HG03045 (cell line): ENCODE data around the gene FBH1.
"Not testable (repeated sequence)": the region's sequence is repeated elsewhere in the genome, so short reads cannot be mapped to it uniquely, and the experiment has no call there.

ENCODE experiments used
- ATAC-seq: cut with Tn5 transposase; IDR thresholded peaks from one replicate; pipeline ENCODE4 v1.9.1; 2021; ENCODE audit warnings: mild to moderate bottlenecking, moderate library complexity; ENCODE audit not compliant: unreplicated experiment

FBH1 gene

DNA sequence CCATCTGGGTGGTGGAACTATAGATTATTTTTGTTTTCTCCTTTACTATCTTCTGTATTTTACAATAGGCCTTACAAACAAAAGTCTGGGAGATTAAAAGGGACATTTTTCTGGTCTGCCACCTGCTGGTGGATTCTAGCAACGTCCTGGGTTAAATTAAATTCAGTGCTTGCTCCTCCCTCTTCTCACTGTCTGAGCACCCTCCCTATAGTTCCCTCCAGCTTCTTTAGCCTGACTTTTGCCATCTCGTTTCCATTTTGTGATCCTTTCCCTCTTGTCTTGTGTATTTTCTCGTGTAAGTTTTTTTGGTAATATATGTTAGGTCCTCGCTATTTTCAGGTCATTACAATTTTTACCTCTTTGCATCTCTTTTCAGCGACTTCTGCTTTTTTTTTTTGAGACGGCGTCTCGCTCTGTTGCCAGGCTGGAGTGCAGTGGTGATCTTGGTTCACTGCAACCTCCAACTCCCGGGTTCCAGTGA lies 16.5 kb upstream of the FBH1 start:
- ATAC-seq: no peak

DNA sequence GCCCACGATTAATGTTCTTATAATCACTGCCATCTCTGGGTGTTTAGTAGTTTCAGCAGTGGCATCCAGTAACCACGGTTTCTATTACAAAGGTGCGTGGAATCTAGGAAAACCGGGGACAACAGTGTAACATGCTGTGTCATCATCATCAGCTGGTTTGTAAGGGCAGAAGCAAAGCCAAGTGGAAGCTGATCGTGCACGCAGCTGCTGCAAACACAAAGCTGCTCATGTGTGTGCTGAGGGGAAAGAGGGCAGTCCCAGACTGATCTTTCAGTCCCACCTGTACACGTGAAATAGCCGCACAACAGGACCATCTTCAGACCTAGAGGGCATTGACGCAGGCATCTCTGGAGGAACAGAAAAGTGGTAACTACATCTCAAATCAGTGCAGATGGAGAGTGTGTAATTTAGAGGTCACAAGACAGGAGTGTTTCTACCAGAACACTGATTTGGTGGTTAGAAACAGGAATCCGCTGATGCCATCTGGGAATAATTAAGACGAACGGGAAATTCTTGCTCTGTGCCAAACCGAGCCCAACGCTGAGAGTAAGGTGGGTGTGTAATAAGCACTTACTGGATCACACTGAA lies 13.8 kb upstream of the FBH1 start:
- no peak for ATAC-seq

GRCh38 chr10:5877041-5877440 lies 13.0 kb upstream of the FBH1 start:
- not testable (repeated sequence) for ATAC-seq

DNA sequence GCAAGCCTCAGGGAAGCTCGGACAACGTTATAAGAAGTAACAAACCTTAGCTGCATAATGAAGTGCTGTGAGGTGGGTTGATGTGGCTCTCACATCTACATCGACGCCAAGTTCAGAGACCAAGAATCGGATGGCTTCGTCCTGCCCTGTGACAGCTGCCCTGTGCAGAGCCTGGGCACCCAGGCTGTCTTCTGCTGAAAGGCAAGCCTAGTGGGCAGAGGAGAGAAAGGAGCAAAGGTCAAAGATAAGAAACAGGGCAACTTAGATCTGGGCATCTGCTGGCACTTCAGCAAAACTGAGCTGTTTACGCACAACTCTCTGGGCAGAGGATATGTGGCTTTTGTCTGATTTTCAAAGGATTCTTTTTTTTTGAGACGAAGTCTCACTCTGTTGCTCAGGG lies 7.1 kb upstream of the FBH1 start:
- no peak for ATAC-seq

DNA sequence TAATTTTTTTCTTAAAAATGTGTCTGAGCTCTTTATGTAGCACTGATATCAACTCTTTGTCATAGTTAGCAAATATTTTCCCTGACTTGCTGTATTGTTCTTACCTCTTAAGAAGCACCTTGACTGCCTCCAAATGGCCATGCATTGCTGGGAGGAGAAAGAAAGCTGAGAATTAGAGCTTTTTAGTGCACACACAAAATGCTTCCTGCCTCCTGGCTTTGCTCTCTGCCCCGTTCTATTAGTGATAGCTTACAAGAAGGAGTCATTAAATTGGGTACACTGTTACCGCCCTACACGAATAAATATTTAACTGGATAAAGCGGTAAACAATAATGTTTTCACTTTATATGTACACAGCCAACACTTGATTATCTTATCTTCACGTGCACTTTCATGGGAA lies 4.4 kb upstream of the FBH1 start:
- no peak for ATAC-seq

GRCh38 chr10:5887029-5887428 lies 3.0 kb upstream of the FBH1 start:
- ATAC-seq: no peak

DNA sequence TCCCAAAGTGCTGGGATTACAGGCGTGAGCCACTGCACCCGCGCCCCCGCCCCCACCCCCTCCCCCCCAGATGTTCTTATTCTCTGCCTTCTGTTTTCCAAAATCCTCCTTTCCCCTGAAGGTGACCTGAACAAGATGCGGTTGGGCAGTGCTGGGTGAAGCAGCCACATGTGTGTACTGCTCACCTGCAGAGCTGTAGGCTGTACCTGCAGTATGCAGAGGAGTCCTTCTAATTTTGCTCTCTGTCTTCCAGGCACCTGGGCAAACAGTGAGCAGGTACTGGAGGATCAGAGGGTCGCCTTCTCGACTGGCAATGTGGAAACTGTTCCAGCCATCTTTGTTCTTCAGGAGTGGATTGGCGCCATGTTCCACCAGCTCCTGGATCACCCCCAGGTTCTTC lies 2.4 kb upstream of the FBH1 start:
- no peak for ATAC-seq

DNA sequence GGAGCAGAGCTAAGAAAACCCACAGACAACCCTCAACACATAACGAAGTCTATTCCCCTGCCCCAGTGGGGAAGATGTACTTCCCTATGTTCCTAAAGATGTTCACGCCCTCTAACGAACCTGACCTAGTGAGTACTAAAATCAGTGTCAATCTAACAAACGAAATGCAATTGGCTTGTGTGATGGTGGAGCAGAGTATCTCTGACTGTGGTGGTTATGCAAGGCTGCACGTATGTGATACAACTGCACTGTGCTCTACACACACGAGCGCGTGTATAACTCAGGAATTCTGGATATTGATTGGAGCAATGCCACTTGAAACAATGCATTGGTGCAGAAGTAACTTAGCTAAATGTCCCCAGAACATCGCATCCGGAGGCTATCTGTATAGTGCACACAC lies 1.7 kb upstream of the FBH1 start:
- ATAC-seq: no peak

DNA sequence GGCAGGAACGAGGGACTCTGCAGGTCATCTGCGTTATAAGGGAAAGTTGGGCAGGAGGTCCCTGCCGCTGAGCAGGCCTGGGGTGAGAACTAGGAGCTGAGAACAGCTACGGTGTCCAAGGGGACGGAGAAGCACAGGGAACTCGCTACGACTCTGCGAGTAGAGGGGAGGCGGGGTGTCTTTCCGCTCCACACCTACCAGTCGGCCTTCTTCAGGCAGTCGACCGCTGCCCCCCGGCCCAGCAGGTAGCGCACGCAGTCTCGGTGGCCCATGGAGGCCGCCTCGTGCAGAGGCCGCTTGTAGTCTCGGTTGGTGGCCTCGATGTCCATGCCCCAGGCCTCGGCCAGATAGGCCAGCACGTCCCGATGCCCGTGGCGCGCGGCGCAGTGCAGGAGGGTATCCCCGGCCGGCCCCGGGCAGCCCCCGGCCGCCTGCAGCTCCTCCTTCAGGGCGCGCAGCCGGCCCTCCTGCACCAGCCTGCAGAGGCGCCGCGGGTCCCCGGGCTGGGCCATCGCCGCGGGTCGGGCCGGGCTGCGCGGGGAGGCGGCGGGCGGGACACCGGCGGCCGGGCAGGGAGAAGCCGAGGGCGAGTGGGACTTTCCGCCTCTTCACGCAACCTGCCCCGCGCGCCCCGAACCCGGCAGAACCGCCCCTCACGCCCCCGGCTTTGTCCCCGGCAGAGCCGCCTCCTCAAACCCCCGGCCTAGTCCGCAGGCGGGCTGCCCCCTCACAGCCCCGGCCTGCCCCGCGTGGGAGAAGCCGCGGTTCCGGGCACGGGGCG lies 1.0 kb upstream of the FBH1 start:
- ATAC-seq: peak; percentile 35

DNA sequence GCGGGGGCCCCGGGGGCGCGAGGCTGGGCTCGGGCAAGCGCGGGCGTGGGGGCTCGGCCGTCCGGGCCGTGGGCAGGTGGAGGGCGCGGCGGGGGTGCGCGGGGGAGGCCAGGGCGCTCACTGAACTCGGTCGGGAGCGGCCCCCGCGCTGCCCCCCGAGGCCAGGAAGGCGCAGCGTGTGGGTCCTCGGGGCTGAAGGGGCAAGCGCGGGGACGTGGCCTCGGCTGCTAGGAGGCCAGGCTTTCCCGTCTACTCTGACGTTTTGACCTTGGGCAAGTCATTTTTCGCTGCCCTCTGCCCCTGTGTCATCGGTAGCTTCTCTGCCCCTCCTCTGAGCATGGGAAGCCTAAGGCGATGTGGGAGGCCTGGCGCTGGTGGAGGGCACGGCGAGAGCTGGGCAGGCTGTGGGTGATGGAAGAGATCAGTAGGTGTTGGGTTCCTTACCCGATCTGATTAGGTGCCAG lies 441 bp downstream of the FBH1 start:
- ATAC-seq: peak; percentile 4

GRCh38 chr10:5891009-5891408 lies 966 bp downstream of the FBH1 start:
- no peak for ATAC-seq

- no peak for ATAC-seq
These were observed 2.0 kb downstream of the FBH1 start for GRCh38 chr10:5892007-5892406.

GRCh38 chr10:5893321-5893720 lies 3.3 kb downstream of the FBH1 start:
- ATAC-seq: no peak

GRCh38 chr10:5894403-5894802 lies 4.4 kb downstream of the FBH1 start:
- no peak for ATAC-seq

DNA sequence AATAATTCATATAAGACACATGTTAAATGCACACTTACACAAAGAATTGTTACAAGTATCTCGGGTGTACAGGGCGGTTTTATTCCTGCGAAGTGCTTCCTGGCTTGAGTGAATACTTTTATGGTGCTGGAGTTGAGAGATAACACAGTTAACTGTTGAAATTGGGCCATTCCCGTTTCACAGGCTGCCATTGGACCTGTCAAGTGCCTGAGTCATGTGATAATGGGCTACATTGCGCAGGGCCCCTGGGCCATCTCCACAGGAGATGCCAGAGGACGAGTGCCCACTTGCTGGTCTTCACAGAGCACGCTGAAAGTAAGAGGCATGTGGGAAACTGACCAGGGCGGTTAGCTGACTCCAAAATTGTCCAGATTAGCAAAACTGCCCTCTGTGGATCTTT lies 4.8 kb downstream of the FBH1 start:
- ATAC-seq: no peak

- ATAC-seq: no peak
These were observed 5.3 kb downstream of the FBH1 start for GRCh38 chr10:5895365-5895764.

- peak; percentile 69 for ATAC-seq
These were observed 5.8 kb downstream of the FBH1 start for GRCh38 chr10:5895804-5896203.

DNA sequence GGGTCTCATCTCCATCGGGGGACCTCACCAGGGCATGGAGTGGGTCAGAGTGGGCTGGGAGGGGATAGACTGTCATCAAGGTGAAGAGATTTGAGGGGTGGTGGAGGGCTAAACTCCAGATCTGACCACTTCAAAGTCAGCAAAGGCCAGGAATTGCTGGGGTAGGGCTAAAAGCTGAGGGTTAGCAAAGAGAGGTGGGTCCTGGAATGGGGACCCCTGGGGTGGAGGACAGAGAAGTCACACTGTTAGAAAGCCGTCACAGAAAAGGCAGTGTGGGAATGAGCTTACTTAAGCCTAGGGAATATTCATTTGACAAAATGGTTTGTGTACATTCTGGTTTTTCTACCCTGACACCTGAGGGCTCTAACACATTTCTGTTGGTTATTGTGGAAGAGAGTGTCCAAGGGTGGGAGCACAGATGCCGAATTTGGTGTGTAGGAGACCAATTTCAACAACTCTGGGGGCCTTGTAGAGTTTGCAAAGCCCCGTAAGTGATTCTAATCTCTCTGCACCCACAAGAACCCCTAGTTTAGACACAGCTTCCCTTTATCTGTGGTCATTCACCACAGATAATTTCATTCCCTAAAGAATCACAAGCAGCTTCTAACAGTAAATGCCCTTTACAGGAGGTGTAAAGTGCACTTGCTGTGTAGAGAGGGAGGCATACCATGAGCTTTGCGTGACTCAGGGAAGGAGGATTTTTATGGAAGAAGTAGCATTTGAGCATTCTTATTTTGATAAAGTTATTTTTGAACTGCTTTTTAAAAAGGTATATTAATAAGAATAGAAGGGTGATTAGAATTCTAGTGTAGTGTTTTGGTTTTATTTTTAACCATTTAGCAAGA lies 6.4 kb downstream of the FBH1 start:
- ATAC-seq: no peak

GRCh38 chr10:5897053-5897340 lies 7.0 kb downstream of the FBH1 start:
- no peak for ATAC-seq

DNA sequence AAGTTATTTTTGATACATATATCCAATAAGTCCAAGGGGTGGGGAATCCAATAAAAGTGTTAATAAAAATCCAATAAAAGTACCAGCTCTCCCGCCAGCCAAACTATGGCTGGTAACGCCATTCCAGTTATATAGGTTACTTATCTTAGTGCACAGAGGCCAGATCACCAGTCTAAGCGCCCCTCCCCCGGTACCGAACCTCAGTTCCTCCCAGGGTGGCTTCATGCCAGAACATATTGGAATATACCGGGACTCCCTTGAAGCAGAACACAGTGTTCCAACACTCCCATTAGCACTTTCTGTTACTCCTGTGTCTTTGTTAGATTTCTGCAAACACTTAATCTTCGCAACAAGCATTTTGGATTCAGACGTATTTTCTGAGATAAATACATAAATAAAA lies 7.5 kb downstream of the FBH1 start:
- ATAC-seq: no peak

- ATAC-seq: no peak
These were observed 8.1 kb downstream of the FBH1 start for GRCh38 chr10:5898163-5898562.

DNA sequence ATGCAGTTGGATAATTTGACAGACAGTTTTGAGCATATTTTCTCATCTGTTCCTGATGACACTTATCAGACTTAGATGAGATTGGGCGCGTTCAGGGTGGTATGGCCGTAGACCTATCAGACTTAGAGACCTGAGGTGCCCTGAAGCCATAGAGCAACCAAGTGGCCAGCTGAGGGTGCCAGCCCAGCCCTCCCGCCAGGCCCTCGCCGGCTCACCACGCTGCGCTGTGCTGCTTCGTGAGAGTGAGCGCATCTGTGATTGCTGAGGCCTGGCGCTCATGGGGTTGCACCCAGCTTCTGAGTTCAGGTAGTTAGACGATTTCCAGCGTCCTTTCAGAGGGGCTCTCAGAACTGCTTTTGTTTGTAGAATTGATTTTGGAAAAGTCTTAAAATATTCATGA lies 10.2 kb downstream of the FBH1 start:
- no peak for ATAC-seq
